Hepatocyte (in vitro differentiated cells): ENCODE data around the gene MIPOL1.

Experiments
- CTCF ChIP-seq: fragments of 200-600 bp; sonication (generic); IDR thresholded peaks from 2 replicates; pipeline ENCODE4 v1.5.1; 2016; ENCODE audit warnings: antibody characterized with exemption, mild to moderate bottlenecking; ENCODE audit not compliant: poor library complexity
- EZH2phosphoT487 ChIP-seq: fragments of 200-600 bp; sonication (generic); IDR thresholded peaks from one replicate; pipeline ENCODE4 v1.6.1; 2018; ENCODE audit warnings: antibody characterized with exemption, mild to moderate bottlenecking, low read depth, moderate library complexity; ENCODE audit not compliant: unreplicated experiment, severe bottlenecking

- TF ChIP-seq CTCF (no peak), EZH2phosphoT487 (no peak)
Measured at GRCh38 chr14:37411079-37411735, 213.5 kb downstream of the MIPOL1 start.
